D721Med (cell line): Measurements from ENCODE around the gene ASH1L.

Experiments
- DNase-seq: peaks from one replicate; pipeline ENCODE4 v3.0.0; 2011; ENCODE audit warnings: low spot score; ENCODE audit not compliant: insufficient read length
- FAIRE-seq: peaks from 2 replicates; lab custom pipeline; 2011; peaks lifted over from hg19 to GRCh38; lab: Jason Lieb, UNC
- CTCF ChIP-seq: IDR thresholded peaks from 2 replicates; pipeline ENCODE4 v1.5.1; 2012; ENCODE audit warnings: mild to moderate bottlenecking, control low read depth; ENCODE audit not compliant: insufficient read depth; ENCODE audit errors: missing control alignments

ASH1L gene

GRCh38 chr1:155323729-155324036 lies 238.9 kb downstream of the ASH1L start:
- DNase-seq = peak; percentile 71
- no peak for FAIRE-seq
- no peak for TF ChIP-seq CTCF

- TF ChIP-seq CTCF = peak; percentile 89
- no peak for FAIRE-seq
- DNase-seq = peak; percentile 96
These were observed 239.5 kb downstream of the ASH1L start for GRCh38 chr1:155322953-155323728.

- DNase-seq (peak; percentile 54), FAIRE-seq (no peak)
- TF ChIP-seq CTCF = no peak
These were observed 240.0 kb downstream of the ASH1L start for GRCh38 chr1:155322571-155322952.

- no peak for FAIRE-seq
- TF ChIP-seq CTCF = no peak
- no peak for DNase-seq
These were observed 240.7 kb downstream of the ASH1L start for GRCh38 chr1:155321639-155322503.

- no peak for FAIRE-seq
- TF ChIP-seq CTCF = no peak
- peak; percentile 73 for DNase-seq
These were observed 241.7 kb downstream of the ASH1L start, which contains the start of gene RUSC1 for GRCh38 chr1:155320661-155321617. TSS of gene RUSC1 (plus strand) at chr1:155320894. CDS start at chr1:155321774, 880 bp downstream.

- no peak for DNase-seq
- FAIRE-seq = no peak
- no peak for TF ChIP-seq CTCF
These were observed 242.4 kb downstream of the ASH1L start for GRCh38 chr1:155320252-155320651.
